Hepatocyte (in vitro differentiated cells): Measurements from ENCODE around the gene RPL36AL.

ENCODE experiments used
- CTCF ChIP-seq: fragments of 200-600 bp; sonication (generic); IDR thresholded peaks from 2 replicates; pipeline ENCODE4 v1.5.1; 2016; ENCODE audit warnings: antibody characterized with exemption, mild to moderate bottlenecking; ENCODE audit not compliant: poor library complexity
- EZH2 ChIP-seq: fragments of 200-600 bp; sonication (generic); IDR thresholded peaks from 2 replicates; pipeline ENCODE4 v1.6.1; 2016; ENCODE audit warnings: antibody characterized with exemption, mild to moderate bottlenecking, borderline replicate concordance
- EZH2phosphoT487 ChIP-seq: fragments of 200-600 bp; sonication (generic); IDR thresholded peaks from one replicate; pipeline ENCODE4 v1.6.1; 2018; ENCODE audit warnings: antibody characterized with exemption, mild to moderate bottlenecking, low read depth, moderate library complexity; ENCODE audit not compliant: unreplicated experiment, severe bottlenecking

GRCh38 chr14:49585803-49586672, 34.4 kb downstream of the RPL36AL start, which contains the start of gene RPS29:
- TF ChIP-seq CTCF (no peak), EZH2 (no peak), EZH2phosphoT487 (no peak)
